Transverse colon (tissue), 4 donors: Measurements from ENCODE around the gene CLN5. TPM values are rescaled to one million over a fixed set of nuclear protein-coding genes. Genes with fewer than 3 reads are reported as not detected.

Experiments used
- DNase-seq: peaks from one replicate; pipeline ENCODE4 v3.0.0-alpha.2; 2019
- H3K27ac ChIP-seq, 4 donors: fragments of 200-600 bp; sonication (generic); 2 replicates each; pipeline ENCODE4 v1.5.1; 2016 to 2018; ENCODE audit warnings: inconsistent platforms in 4 of 4
- H3K27me3 ChIP-seq: fragments of 200-600 bp; sonication (generic); 2 replicates; pipeline ENCODE4 v1.5.1; 2017; ENCODE audit warnings: inconsistent platforms
- H3K36me3 ChIP-seq, 4 donors: fragments of 200-600 bp; sonication (generic); 2 replicates each; pipeline ENCODE4 v1.5.1; 2017 to 2019; ENCODE audit warnings: inconsistent platforms in 4 of 4
- H3K4me1 ChIP-seq, 4 donors: fragments of 200-600 bp; sonication (generic); 2 replicates each; pipeline ENCODE4 v1.5.1; 2017 to 2020; ENCODE audit warnings: inconsistent platforms in 4 of 4
- H3K4me3 ChIP-seq, 4 donors: fragments of 200-600 bp; sonication (generic); 1 replicate in 1 of 4; 2 replicates in 3 of 4; pipeline versions ENCODE4 v1.5.1 to v1.6.1; 2017 to 2019; ENCODE audit warnings: inconsistent platforms in 4 of 4
- H3K9me3 ChIP-seq, 2 donors: fragments of 200-600 bp; sonication (generic); 2 replicates each; pipeline ENCODE4 v1.5.1; 2017 to 2019; ENCODE audit warnings: inconsistent platforms in 2 of 2
- EP300 ChIP-seq: sonication (generic); formaldehyde crosslinking; IDR thresholded peaks from one replicate; pipeline ENCODE4 v1.6.1; 2017; ENCODE audit warnings: antibody characterized with exemption, low read depth
- POLR2A ChIP-seq: fragments of 450-650 bp; IDR thresholded peaks from one replicate; pipeline ENCODE4 v1.6.1; 2016; ENCODE audit warnings: antibody characterized with exemption, mild to moderate bottlenecking, moderate library complexity
- POLR2AphosphoS5 ChIP-seq, 3 donors: sonication (generic); formaldehyde crosslinking; IDR thresholded peaks; one replicate each; pipeline ENCODE4 v1.6.1; 2016; ENCODE audit warnings: antibody characterized with exemption in 3 of 3
- WGBS, 2 donors: methylation state at CpG; one replicate each; pipeline ENCODE4 v1.1.5; 2018; ENCODE audit warnings: low coverage in 1 of 2; 5-methylcytosine and 5-hydroxymethylcytosine counted together
- in situ Hi-C, 4 donors: fragments of 200-750 bp; cut with MboI; loops; one replicate each; pipeline versions ENCODE4 v1.15.0 to v1.15.1; 2017; ENCODE audit warnings: low sequenced_read_pairs in 3 of 4, low pct_ligation_motif_present in 1 of 4, low pct_unique_long_range_greater_than_20kb in 1 of 4
- intact Hi-C: fragments of 100-400 bp; cut with DNase I; formaldehyde crosslinking; loops from one replicate; pipeline ENCODE4 v1.15.1; 2023; ENCODE audit warnings: low total_unique reads
- total RNA-seq, 4 donors: library from RNA; depleted of rRNA; stranded (reverse); fragments of >200 nt; gene quantifications; one replicate each; pipeline ENCODE4 v1.1.0, GENCODE V29; 2016
- TF ChIP-seq, protein P1 (sequence below), 5 experiments: fragments of 200-600 bp in 3 of 5; fragments of 450-650 bp in 2 of 5; sonication (generic) in 3 of 5; IDR thresholded peaks; 1 replicate in 2 of 5; 2 replicates in 3 of 5; pipeline ENCODE4 v1.5.1; 2016 to 2017; ENCODE audit warnings: antibody characterized with exemption in 5 of 5, inconsistent platforms in 3 of 5, mild to moderate bottlenecking in 2 of 5, moderate library complexity in 1 of 5

CLN5 gene
- total RNA-seq, 4 donors from 2014 or later: 1.6 to 28.7 (median 21.8) TPM

DNA sequence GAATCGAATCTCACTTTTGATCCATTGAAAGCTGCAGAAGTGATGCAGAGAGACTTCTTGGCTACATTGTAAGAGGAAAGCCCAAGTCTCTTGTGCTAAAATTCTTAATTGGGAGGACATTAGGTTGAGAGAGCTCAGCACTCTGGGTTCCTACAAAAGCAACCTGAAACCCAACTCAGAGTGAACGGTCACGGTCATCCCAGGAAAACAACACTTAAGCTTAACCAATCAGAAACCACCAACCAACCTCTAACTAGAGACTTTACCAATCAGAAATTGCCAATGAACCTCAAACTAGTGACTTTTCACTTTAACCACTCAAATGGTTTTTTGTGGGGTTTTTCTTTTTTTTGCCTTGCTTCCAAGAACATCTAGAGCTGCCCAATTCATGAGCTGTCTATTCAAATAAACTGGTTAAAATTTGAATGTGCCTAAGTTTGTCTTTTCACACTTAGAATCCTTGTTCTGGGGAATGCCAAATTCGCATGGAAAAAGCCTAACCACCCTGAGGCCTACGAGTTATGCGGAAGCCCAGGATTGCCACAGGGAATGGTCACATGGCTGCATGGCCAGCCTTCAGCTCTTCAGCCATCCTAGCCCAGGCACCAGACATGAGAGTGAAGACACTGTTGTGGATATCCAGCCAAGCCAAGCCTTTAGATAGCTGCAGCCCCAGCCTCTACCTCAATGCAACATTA lies 17.8 kb upstream of the CLN5 start:
- 69 to 87% methylated on average over 2 to 6 of the region's 6 CpGs for WGBS, 2 donors

DNA sequence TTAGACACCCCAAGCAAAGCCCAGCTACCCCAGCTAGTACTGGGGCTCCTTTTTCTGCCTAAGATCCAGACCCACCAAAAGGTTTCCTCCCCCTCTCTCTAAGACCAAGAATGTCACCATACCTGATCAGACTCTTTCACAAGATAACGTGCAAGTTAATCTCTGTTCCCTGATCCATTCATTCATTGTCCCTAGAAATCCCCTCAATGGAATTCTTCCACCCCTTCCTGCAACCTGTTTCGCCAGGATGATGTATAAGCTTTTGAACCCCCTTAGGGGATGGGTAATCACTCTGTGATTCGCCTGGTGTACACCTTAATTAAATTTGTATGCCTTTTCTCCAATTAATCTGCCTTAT lies 17.3 kb upstream of the CLN5 start:
- 83 to 94% methylated on average over 3 of the region's 3 CpGs for WGBS, 2 donors
- intact Hi-C loops (no loop called here), in situ Hi-C loops (no loop called here)
- Histone ChIP-seq H3K36me3 (no peaks in the 10 kb centered on the region), H3K27ac (no peak overlapping the region), H3K4me1 (peaks cover 0 to under 1% (median 0%) of the 10 kb centered on the region in 4 donors), H3K27me3 (peaks cover 11% of the 10 kb centered on the region), H3K9me3 (no peaks in the 10 kb centered on the region), H3K4me3 (no peak overlapping the region)
- TF ChIP-seq POLR2AphosphoS5 (IDR thresholded peaks at IDR 0.05) (no peak), POLR2A (no peak), EP300 (no peak)
- TF ChIP-seq, protein P1, sequence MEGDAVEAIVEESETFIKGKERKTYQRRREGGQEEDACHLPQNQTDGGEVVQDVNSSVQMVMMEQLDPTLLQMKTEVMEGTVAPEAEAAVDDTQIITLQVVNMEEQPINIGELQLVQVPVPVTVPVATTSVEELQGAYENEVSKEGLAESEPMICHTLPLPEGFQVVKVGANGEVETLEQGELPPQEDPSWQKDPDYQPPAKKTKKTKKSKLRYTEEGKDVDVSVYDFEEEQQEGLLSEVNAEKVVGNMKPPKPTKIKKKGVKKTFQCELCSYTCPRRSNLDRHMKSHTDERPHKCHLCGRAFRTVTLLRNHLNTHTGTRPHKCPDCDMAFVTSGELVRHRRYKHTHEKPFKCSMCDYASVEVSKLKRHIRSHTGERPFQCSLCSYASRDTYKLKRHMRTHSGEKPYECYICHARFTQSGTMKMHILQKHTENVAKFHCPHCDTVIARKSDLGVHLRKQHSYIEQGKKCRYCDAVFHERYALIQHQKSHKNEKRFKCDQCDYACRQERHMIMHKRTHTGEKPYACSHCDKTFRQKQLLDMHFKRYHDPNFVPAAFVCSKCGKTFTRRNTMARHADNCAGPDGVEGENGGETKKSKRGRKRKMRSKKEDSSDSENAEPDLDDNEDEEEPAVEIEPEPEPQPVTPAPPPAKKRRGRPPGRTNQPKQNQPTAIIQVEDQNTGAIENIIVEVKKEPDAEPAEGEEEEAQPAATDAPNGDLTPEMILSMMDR (IDR thresholded peaks at IDR 0.05): no peak
- DNase-seq: no peak

More for the DNA sequence above, 17.8 kb upstream of the CLN5 start:
- no peak for DNase-seq
- Histone ChIP-seq H3K9me3 (no peaks in the 10 kb centered on the region), H3K4me1 (no peaks in the 10 kb centered on the region), H3K27ac (no peak overlapping the region), H3K27me3 (peaks cover 9% of the 10 kb centered on the region), H3K36me3 (no peaks in the 10 kb centered on the region), H3K4me3 (no peak overlapping the region)
- in situ Hi-C loops: no loop called here
- intact Hi-C loops: no loop called here
- TF ChIP-seq EP300: no peak
- no peak for TF ChIP-seq POLR2A
- no peak for TF ChIP-seq POLR2AphosphoS5 (IDR thresholded peaks at IDR 0.05)
- TF ChIP-seq, protein P1 (IDR thresholded peaks at IDR 0.05): no peak

DNA sequence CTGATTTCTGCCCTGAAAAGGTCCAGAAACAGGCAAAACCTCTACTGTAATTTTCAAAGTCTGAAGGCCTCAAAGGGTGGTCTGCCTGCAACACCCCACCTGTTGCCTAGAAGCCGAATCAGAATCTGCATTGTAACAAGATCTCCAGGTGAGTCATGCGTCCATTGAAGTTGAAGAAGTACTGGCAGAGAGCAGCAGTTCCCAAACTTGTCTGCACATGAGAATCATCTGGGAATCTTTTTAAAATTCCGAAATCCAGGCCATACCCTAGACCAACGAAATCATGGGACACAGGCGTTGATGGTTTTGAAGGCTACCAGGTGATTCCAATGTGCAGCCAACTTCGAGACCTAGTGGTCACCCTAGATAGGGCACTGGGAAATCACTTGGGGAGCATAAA lies 16.0 kb upstream of the CLN5 start:
- WGBS, 2 donors: 92 to 93% methylated on average over 2 to 6 of the region's 6 CpGs
- intact Hi-C loops: no loop called here
- peaks cover 24% of the 10 kb centered on the region for H3K27me3 ChIP-seq
- TF ChIP-seq POLR2A (no peak), EP300 (no peak), POLR2AphosphoS5 (IDR thresholded peaks at IDR 0.05) (no peak)
- TF ChIP-seq, protein P1 (IDR thresholded peaks at IDR 0.05): no peak
- peaks cover 2 to 10% (median 6%) of the 10 kb centered on the region in 4 donors for H3K4me1 ChIP-seq
- no peak overlapping the region for H3K4me3 ChIP-seq
- no peaks in the 10 kb centered on the region for H3K36me3 ChIP-seq
- in situ Hi-C loops: no loop called here
- DNase-seq: no peak
- no peaks in the 10 kb centered on the region for H3K9me3 ChIP-seq
- no peak overlapping the region for H3K27ac ChIP-seq

DNA sequence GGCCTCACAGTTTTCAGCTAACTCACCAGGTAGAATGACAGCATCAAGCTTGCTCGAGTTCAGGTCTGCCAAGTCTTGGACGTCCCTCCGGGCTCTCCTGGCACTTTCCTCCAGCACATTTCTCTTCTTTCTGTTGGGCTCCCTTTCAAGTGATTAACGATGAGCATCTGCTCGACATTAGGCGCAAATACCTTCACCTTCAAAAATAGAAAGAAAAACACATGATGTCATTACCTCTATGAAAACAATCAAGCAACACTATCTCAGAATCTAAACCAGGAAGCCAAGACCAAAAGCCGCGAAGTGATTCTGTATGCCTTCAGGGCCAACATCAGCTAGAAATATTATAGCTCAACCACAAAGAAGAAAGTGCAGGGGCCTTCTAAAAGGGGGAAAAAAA lies 15.4 kb upstream of the CLN5 start:
- 87 to 88% methylated on average over 6 to 8 of the region's 8 CpGs for WGBS, 2 donors
- Histone ChIP-seq H3K27ac (no peak overlapping the region), H3K4me3 (no peak overlapping the region), H3K4me1 (peaks cover 2 to 10% (median 6%) of the 10 kb centered on the region in 4 donors), H3K36me3 (no peaks in the 10 kb centered on the region), H3K27me3 (peaks cover 30% of the 10 kb centered on the region), H3K9me3 (no peaks in the 10 kb centered on the region)
- intact Hi-C loops (no loop called here), in situ Hi-C loops (no loop called here)
- TF ChIP-seq, protein P1 (IDR thresholded peaks at IDR 0.05): no peak
- TF ChIP-seq EP300: no peak
- no peak for DNase-seq
